ENCODE results near the gene EPPIN. TPM values are rescaled to one million over a fixed set of nuclear protein-coding genes. Genes with fewer than 3 reads are reported as not detected.

Gene EPPIN
- total RNA-seq, 1 donor from 2014 or later, result not detected

GRCh38 chr20:45503403-45503802, 43.8 kb downstream of the EPPIN start:
- Histone ChIP-seq H3K4me1 (no peaks in the 10 kb centered on the region), H3K36me3 (no peaks in the 10 kb centered on the region), H3K4me3 (no peak overlapping the region), H3K27ac (no peak overlapping the region), H3K27me3 (no peaks in the 10 kb centered on the region), H3K9me3 (no peaks in the 10 kb centered on the region)
- DNase-seq (no peak), ATAC-seq (no peak)
- intact Hi-C loops (cut with DNase I), result no loop called here
- TF ChIP-seq, protein P1, sequence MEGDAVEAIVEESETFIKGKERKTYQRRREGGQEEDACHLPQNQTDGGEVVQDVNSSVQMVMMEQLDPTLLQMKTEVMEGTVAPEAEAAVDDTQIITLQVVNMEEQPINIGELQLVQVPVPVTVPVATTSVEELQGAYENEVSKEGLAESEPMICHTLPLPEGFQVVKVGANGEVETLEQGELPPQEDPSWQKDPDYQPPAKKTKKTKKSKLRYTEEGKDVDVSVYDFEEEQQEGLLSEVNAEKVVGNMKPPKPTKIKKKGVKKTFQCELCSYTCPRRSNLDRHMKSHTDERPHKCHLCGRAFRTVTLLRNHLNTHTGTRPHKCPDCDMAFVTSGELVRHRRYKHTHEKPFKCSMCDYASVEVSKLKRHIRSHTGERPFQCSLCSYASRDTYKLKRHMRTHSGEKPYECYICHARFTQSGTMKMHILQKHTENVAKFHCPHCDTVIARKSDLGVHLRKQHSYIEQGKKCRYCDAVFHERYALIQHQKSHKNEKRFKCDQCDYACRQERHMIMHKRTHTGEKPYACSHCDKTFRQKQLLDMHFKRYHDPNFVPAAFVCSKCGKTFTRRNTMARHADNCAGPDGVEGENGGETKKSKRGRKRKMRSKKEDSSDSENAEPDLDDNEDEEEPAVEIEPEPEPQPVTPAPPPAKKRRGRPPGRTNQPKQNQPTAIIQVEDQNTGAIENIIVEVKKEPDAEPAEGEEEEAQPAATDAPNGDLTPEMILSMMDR (IDR thresholded peaks at IDR 0.05), result no peak

- DNase-seq, result no peak
- no peaks in the 10 kb centered on the region for H3K9me3 ChIP-seq
- H3K4me3 ChIP-seq, result no peak overlapping the region
- intact Hi-C loops (cut with DNase I), result no loop called here
- ATAC-seq, result no peak
- TF ChIP-seq, protein P1 (IDR thresholded peaks at IDR 0.05), result no peak
- no peaks in the 10 kb centered on the region for H3K4me1 ChIP-seq
- no peaks in the 10 kb centered on the region for H3K27me3 ChIP-seq
- H3K36me3 ChIP-seq, result no peaks in the 10 kb centered on the region
- no peak overlapping the region for H3K27ac ChIP-seq
Measured at GRCh38 chr20:45502561-45502960, 44.6 kb downstream of the EPPIN start.

- no peaks in the 10 kb centered on the region for H3K27me3 ChIP-seq
- no peaks in the 10 kb centered on the region for H3K9me3 ChIP-seq
- H3K36me3 ChIP-seq, result no peaks in the 10 kb centered on the region
- no peak for DNase-seq
- TF ChIP-seq, protein P1 (IDR thresholded peaks at IDR 0.05), result no peak
- no peaks in the 10 kb centered on the region for H3K4me1 ChIP-seq
- H3K4me3 ChIP-seq, result no peak overlapping the region
- no peak overlapping the region for H3K27ac ChIP-seq
- intact Hi-C loops (cut with DNase I), result no loop called here
- peak; percentile 80 for ATAC-seq
Measured at GRCh38 chr20:45501600-45501999, 45.6 kb downstream of the EPPIN start.

GRCh38 chr20:45500022-45500421, 47.2 kb downstream of the EPPIN start:
- H3K36me3 ChIP-seq, result no peaks in the 10 kb centered on the region
- intact Hi-C loops (cut with DNase I), result no loop called here
- ATAC-seq (peak; percentile 21), DNase-seq (peak; percentile 40)
- no peaks in the 10 kb centered on the region for H3K4me1 ChIP-seq
- H3K27ac ChIP-seq, result no peak overlapping the region
- no peaks in the 10 kb centered on the region for H3K27me3 ChIP-seq
- no peak overlapping the region for H3K4me3 ChIP-seq
- no peaks in the 10 kb centered on the region for H3K9me3 ChIP-seq
- TF ChIP-seq, protein P1 (IDR thresholded peaks at IDR 0.05), result no peak

DNA sequence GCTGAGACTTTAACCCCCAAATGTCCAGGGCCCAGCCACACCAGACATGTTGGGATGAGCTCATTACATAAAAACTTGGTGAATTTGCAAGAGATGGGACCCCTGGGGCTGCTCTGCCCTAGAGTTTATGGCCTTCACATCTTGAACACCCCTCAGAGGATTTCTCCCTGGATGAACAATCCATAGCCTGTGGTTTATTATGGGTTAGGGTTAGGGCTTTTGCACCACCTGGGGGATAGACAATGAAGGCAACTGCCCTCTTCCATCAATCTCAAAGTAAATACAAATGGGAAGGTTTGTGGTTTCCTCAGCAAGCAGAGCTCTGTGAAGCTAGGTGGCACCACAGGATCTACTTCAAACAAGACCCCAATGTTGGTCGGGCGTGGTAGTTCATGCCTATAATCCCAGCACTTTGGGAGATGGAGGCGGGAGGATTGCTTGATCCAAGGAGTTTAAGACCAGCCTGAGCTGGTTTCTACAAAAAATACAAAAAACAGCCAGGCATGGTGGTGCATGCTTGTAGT, 49.2 kb downstream of the EPPIN start:
- no peak for ATAC-seq
- H3K4me1 ChIP-seq, result no peaks in the 10 kb centered on the region

More for the DNA sequence above, 49.2 kb downstream of the EPPIN start:
- Histone ChIP-seq H3K9me3 (no peaks in the 10 kb centered on the region), H3K4me3 (no peak overlapping the region), H3K27ac (no peak overlapping the region), H3K36me3 (no peaks in the 10 kb centered on the region), H3K27me3 (no peaks in the 10 kb centered on the region)
- intact Hi-C loops (cut with DNase I), result no loop called here
- TF ChIP-seq, protein P1 (IDR thresholded peaks at IDR 0.05), result no peak
- DNase-seq, result no peak
